GM18499 (cell line): ENCODE results near the gene CEP19.

Source experiments
- ATAC-seq: cut with Tn5 transposase; IDR thresholded peaks from one replicate; pipeline ENCODE4 v1.9.1; 2021; ENCODE audit warnings: moderate number of reproducible peaks; ENCODE audit not compliant: insufficient read depth, unreplicated experiment

Gene CEP19

GRCh38 chr3:196667056-196667825 is 44.8 kb downstream of the CEP19 start:
- no peak for ATAC-seq

DNA sequence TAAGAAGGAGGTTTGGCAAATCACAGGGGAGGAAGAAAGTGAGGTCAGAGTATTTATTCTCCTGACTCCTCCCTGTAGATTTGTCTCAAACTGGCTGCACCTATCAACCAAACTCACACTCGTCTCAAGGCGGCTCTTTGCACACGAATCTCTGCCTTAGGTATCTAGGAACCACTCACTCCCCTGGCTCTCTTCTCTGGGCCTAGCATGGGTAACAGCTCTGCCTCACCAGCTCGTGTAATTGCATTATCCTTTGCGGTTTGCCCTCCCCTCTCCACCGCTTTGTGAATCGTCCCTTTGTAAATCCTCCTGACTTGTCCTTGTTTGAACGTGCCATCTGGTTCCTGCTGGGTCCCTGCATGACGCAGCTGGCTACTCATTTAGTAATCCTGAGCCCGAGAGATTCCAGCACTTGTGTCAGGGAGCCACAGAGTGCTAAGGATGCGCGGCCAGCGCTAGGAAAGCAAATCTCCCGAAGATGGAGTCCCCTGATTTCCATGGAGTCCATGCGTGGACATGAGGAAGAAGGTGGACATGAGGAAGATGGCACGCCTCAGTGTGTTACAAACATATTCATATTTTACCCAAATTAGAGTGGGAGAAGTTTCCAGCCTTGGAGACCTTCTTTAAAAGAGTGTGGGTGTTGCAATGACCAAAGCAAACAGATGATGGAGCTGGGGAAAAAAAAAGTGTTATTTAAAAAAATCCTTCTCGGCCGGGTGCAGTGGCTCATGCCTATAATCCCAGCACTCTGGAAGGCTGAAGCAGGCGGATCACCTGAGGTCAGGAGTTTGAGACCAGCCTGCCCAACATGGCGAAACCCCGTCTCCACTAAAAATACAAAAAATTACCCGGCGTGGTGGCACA is 45.8 kb downstream of the CEP19 start:
- ATAC-seq = no peak

GRCh38 chr3:196662711-196663571 is 49.1 kb downstream of the CEP19 start:
- no peak for ATAC-seq

- no peak for ATAC-seq
Measured at GRCh38 chr3:196662033-196662432, 50.0 kb downstream of the CEP19 start.

DNA sequence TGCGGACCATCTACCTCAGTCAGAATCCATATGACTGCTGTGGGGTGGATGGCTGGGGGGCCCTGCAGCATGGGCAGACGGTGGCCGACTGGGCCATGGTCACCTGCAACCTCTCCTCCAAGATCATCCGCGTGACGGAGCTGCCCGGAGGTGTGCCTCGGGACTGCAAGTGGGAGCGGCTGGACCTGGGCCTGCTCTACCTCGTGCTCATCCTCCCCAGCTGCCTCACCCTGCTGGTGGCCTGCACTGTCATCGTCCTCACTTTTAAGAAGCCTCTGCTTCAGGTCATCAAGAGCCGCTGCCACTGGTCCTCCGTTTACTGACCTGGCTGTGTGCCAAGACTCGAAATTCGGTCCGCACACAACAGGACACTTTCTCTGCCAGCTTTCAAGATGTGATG is 50.6 kb downstream of the CEP19 start:
- no peak for ATAC-seq

DNA sequence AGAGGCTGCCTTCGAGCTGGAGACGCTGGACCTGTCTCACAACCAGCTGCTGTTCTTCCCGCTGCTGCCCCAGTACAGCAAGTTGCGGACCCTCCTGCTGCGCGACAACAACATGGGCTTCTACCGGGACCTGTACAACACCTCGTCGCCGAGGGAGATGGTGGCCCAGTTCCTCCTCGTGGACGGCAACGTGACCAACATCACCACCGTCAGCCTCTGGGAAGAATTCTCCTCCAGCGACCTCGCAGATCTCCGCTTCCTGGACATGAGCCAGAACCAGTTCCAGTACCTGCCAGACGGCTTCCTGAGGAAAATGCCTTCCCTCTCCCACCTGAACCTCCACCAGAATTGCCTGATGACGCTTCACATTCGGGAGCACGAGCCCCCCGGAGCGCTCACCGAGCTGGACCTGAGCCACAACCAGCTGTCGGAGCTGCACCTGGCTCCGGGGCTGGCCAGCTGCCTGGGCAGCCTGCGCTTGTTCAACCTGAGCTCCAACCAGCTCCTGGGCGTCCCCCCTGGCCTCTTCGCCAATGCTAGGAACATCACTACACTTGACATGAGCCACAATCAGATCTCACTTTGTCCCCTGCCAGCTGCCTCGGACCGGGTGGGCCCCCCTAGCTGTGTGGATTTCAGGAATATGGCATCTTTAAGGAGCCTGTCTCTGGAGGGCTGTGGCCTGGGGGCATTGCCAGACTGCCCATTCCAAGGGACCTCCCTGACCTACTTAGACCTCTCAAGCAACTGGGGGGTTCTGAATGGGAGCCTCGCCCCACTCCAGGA is 51.5 kb downstream of the CEP19 start:
- ATAC-seq = no peak

DNA sequence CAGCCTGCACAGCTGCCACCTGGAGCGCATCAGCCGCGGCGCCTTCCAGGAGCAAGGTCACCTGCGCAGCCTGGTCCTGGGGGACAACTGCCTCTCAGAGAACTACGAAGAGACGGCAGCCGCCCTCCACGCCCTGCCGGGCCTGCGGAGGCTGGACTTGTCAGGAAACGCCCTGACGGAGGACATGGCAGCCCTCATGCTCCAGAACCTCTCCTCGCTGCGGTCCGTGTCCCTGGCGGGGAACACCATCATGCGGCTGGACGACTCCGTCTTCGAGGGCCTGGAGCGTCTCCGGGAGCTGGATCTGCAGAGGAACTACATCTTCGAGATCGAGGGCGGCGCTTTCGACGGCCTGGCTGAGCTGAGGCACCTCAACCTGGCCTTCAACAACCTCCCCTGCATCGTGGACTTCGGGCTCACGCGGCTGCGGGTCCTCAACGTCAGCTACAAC is 52.1 kb downstream of the CEP19 start:
- ATAC-seq = no peak
